T47D (cell line): ENCODE measurements around the gene FLII.

Source experiments
- DNase-seq, 2 experiments: peaks; one replicate each; pipeline versions ENCODE4 v3.0.0 to v3.0.0-alpha.2; 2011 to 2012; ENCODE audit warnings: low read depth in 1 of 2, low spot score in 1 of 2
- JUND ChIP-seq: IDR thresholded peaks from 2 replicates; pipeline ENCODE4 v1.6.1; 2012; ENCODE audit warnings: low read depth
- in situ Hi-C: cut with HindIII; loops from 2 replicates; pipeline ENCODE4 v1.10.0; 2016; ENCODE audit warnings: low sequenced_read_pairs, low pct_unique_long_range_greater_than_20kb

Gene FLII

GRCh38 chr17:18231164-18231563 is 27.4 kb downstream of the FLII start:
- in situ Hi-C loops: no loop called here
- DNase-seq: no peak
- no peak for TF ChIP-seq JUND

- in situ Hi-C loops: no loop called here
- TF ChIP-seq JUND: no peak
- no peak for DNase-seq
Observed at GRCh38 chr17:18230288-18231141, 28.0 kb downstream of the FLII start.

GRCh38 chr17:18229771-18230170 is 28.8 kb downstream of the FLII start:
- no peak for TF ChIP-seq JUND
- in situ Hi-C loops: no loop called here
- DNase-seq: no peak

GRCh38 chr17:18229254-18229653 is 29.3 kb downstream of the FLII start:
- in situ Hi-C loops: no loop called here
- TF ChIP-seq JUND: no peak
- no peak for DNase-seq

GRCh38 chr17:18228176-18228682 is 30.3 kb downstream of the FLII start:
- no peak for TF ChIP-seq JUND
- no peak for DNase-seq
- in situ Hi-C loops: no loop called here

- no peak for DNase-seq
- in situ Hi-C loops: no loop called here
- TF ChIP-seq JUND: no peak
Observed at GRCh38 chr17:18227635-18228034, 30.9 kb downstream of the FLII start.

- DNase-seq: no peak
- no peak for TF ChIP-seq JUND
- in situ Hi-C loops: no loop called here
Observed at GRCh38 chr17:18226284-18226945, 32.1 kb downstream of the FLII start.

GRCh38 chr17:18225642-18226283 is 32.8 kb downstream of the FLII start:
- no peak for TF ChIP-seq JUND
- in situ Hi-C loops: no loop called here
- no peak for DNase-seq

GRCh38 chr17:18225121-18225641 is 33.4 kb downstream of the FLII start, which contains the start of gene LLGL1:
Gene LLGL1 (plus strand): TSS chr17:18225635. CDS start chr17:18225683, 48 bp downstream.
- no peak for TF ChIP-seq JUND
- in situ Hi-C loops: no loop called here
- DNase-seq: peak; percentile 94 to 95

- in situ Hi-C loops: no loop called here
- TF ChIP-seq JUND: no peak
- DNase-seq: no peak
Observed at GRCh38 chr17:18224387-18225120, 34.0 kb downstream of the FLII start.

GRCh38 chr17:18224053-18224386 is 34.5 kb downstream of the FLII start:
- in situ Hi-C loops: no loop called here
- TF ChIP-seq JUND: no peak
- no peak for DNase-seq

- no peak for TF ChIP-seq JUND
- in situ Hi-C loops: no loop called here
- DNase-seq: no peak
Observed at GRCh38 chr17:18218756-18219415, 39.7 kb downstream of the FLII start.
